Stimulated activated CD8-positive, alpha-beta memory T cell treated with anti-CD3 and anti-CD28 coated beads, Interleukin-7, amount 100 ng/mL, for 48 hours (primary cell): ENCODE results near the gene MOSPD3.
A peak's percentile ranks its signal among the peaks of the same experiment; 100 is the strongest.

Experiments
- DNase-seq, 2 donors: peaks; one replicate each; pipeline ENCODE4 v3.0.0-alpha.2; 2020; ENCODE audit warnings: low read depth in 1 of 2; ENCODE audit errors: extremely low read depth in 1 of 2

Gene MOSPD3

GRCh38 chr7:100575206-100575631 is 37.1 kb upstream of the MOSPD3 start:
- no peak for DNase-seq

- no peak for DNase-seq
Measured at GRCh38 chr7:100575746-100576383, 36.5 kb upstream of the MOSPD3 start.

- DNase-seq = no peak
Measured at GRCh38 chr7:100576384-100576993, 35.9 kb upstream of the MOSPD3 start.

- DNase-seq = no peak
Measured at GRCh38 chr7:100577103-100577502, 35.2 kb upstream of the MOSPD3 start.

- DNase-seq = no peak
Measured at GRCh38 chr7:100577507-100577906, 34.8 kb upstream of the MOSPD3 start.

- DNase-seq = no peak
Measured at GRCh38 chr7:100578246-100579183, 33.8 kb upstream of the MOSPD3 start.

GRCh38 chr7:100580466-100581283 is 31.7 kb upstream of the MOSPD3 start:
- DNase-seq = no peak

- no peak for DNase-seq
Measured at GRCh38 chr7:100582041-100582579, 30.2 kb upstream of the MOSPD3 start.

- no peak for DNase-seq
Measured at GRCh38 chr7:100582650-100583049, 29.7 kb upstream of the MOSPD3 start.

GRCh38 chr7:100583132-100584053 is 28.9 kb upstream of the MOSPD3 start:
- DNase-seq = peak; percentile 55 to 76

- DNase-seq = no peak
Measured at GRCh38 chr7:100584054-100584682, 28.2 kb upstream of the MOSPD3 start.

GRCh38 chr7:100584683-100585510 is 27.4 kb upstream of the MOSPD3 start:
- no peak for DNase-seq

- no peak for DNase-seq
Measured at GRCh38 chr7:100585511-100586265, 26.7 kb upstream of the MOSPD3 start, which contains the start of gene LRCH4. Gene LRCH4 (minus strand): TSS chr7:100586129. CDS start chr7:100586100, 29 bp downstream.

- DNase-seq = peak; percentile 99 to 100
Measured at GRCh38 chr7:100586266-100587025, 25.9 kb upstream of the MOSPD3 start, which contains the start of gene FBXO24. Gene FBXO24 (plus strand): TSS chr7:100586328. CDS start chr7:100586626, 298 bp downstream.

GRCh38 chr7:100588438-100588837 is 23.9 kb upstream of the MOSPD3 start:
- no peak for DNase-seq

- DNase-seq = no peak
Measured at GRCh38 chr7:100589341-100589947, 22.9 kb upstream of the MOSPD3 start.
